ENCODE data around the gene RPS19BP1. TPM values are rescaled to one million over a fixed set of nuclear protein-coding genes. Genes with fewer than 3 reads are reported as not detected.
A peak's percentile ranks its signal among the peaks of the same experiment; 100 is the strongest.

Gene RPS19BP1, protein sequence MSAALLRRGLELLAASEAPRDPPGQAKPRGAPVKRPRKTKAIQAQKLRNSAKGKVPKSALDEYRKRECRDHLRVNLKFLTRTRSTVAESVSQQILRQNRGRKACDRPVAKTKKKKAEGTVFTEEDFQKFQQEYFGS
- polyA plus RNA-seq (ENCODE audit: insufficient read length in 3 of 3) = 10 to 100 TPM; 51.3 to 64.9 (median 62.9) TPM
- long read RNA-seq, donor 1, transcript RPS19BP1-201 (4 exons, 927 nt) = major isoform, 59 of 71 reads
- long read RNA-seq, donor 1, partial matches to known transcripts = 0 of 71 reads
- long read RNA-seq, donor 1, other reads (novel, unspliced or antisense) = 0 of 71 reads
- long read RNA-seq, donor 2, transcript RPS19BP1-201 (4 exons, 927 nt) = major isoform, 74 of 79 reads
- long read RNA-seq, donor 2, transcript RPS19BP1-203 (3 exons, 852 nt) = minor isoform, 5 of 79 reads
- long read RNA-seq, donor 2, partial matches to known transcripts = 0 of 79 reads
- long read RNA-seq, donor 2, other reads (novel, unspliced or antisense) = 0 of 79 reads
- long read RNA-seq, donor 3, transcript RPS19BP1-203 (3 exons, 852 nt) = minor isoform, 9 of 69 reads
- long read RNA-seq, donor 3, transcript RPS19BP1-201 (4 exons, 927 nt) = major isoform, 56 of 69 reads
- long read RNA-seq, donor 3, partial matches to known transcripts = 0 of 69 reads
- long read RNA-seq, donor 3, other reads (novel, unspliced or antisense) = 0 of 69 reads
- long read RNA-seq, donor 4, transcript RPS19BP1-201 (4 exons, 927 nt) = major isoform, 66 of 77 reads
- long read RNA-seq, donor 4, transcript RPS19BP1-203 (3 exons, 852 nt) = minor isoform, 8 of 77 reads
- long read RNA-seq, donor 4, partial matches to known transcripts = 0 of 77 reads
- long read RNA-seq, donor 4, other reads (novel, unspliced or antisense) = 0 of 77 reads
- long read RNA-seq, donor 5, transcript RPS19BP1-201 (4 exons, 927 nt) = major isoform, 24 of 28 reads
- long read RNA-seq, donor 5, partial matches to known transcripts = 0 of 28 reads
- long read RNA-seq, donor 5, other reads (novel, unspliced or antisense) = 0 of 28 reads
- long read RNA-seq, donor 6, transcript RPS19BP1-201 (4 exons, 927 nt) = major isoform, 43 of 50 reads
- long read RNA-seq, donor 6, transcript RPS19BP1-203 (3 exons, 852 nt) = minor isoform, 5 of 50 reads
- long read RNA-seq, donor 6, partial matches to known transcripts = 0 of 50 reads
- long read RNA-seq, donor 6, other reads (novel, unspliced or antisense) = 0 of 50 reads
- long read RNA-seq, donor 7, transcript RPS19BP1-201 (4 exons, 927 nt) = major isoform, 48 of 62 reads
- long read RNA-seq, donor 7, transcript RPS19BP1-203 (3 exons, 852 nt) = minor isoform, 11 of 62 reads
- long read RNA-seq, donor 7, partial matches to known transcripts = 0 of 62 reads
- long read RNA-seq, donor 7, other reads (novel, unspliced or antisense) = 0 of 62 reads
- long read RNA-seq, donor 8, transcript RPS19BP1-201 (4 exons, 927 nt) = major isoform, 28 of 30 reads
- long read RNA-seq, donor 8, partial matches to known transcripts = 0 of 30 reads
- long read RNA-seq, donor 8, other reads (novel, unspliced or antisense) = 0 of 30 reads
- long read RNA-seq, donor 9, transcript RPS19BP1-201 (4 exons, 927 nt) = major isoform, 59 of 66 reads
- long read RNA-seq, donor 9, transcript RPS19BP1-203 (3 exons, 852 nt) = minor isoform, 5 of 66 reads
- long read RNA-seq, donor 9, partial matches to known transcripts = 0 of 66 reads
- long read RNA-seq, donor 9, other reads (novel, unspliced or antisense) = 0 of 66 reads
- long read RNA-seq, donor 10, transcript RPS19BP1-201 (4 exons, 927 nt) = major isoform, 42 of 49 reads
- long read RNA-seq, donor 10, transcript RPS19BP1-203 (3 exons, 852 nt) = minor isoform, 6 of 49 reads
- long read RNA-seq, donor 10, partial matches to known transcripts = 0 of 49 reads
- long read RNA-seq, donor 10, other reads (novel, unspliced or antisense) = 0 of 49 reads
- long read RNA-seq, donor 11, transcript RPS19BP1-203 (3 exons, 852 nt) = minor isoform, 6 of 50 reads
- long read RNA-seq, donor 11, transcript RPS19BP1-201 (4 exons, 927 nt) = major isoform, 27 of 50 reads
- long read RNA-seq, donor 11, partial matches to known transcripts = 17 of 50 reads
- long read RNA-seq, donor 11, other reads (novel, unspliced or antisense) = 0 of 50 reads
- long read RNA-seq, donor 12, transcript RPS19BP1-201 (4 exons, 927 nt) = major isoform, 71 of 86 reads
- long read RNA-seq, donor 12, transcript RPS19BP1-203 (3 exons, 852 nt) = minor isoform, 12 of 86 reads
- long read RNA-seq, donor 12, partial matches to known transcripts = 0 of 86 reads
- long read RNA-seq, donor 12, other reads (novel, unspliced or antisense) = 0 of 86 reads
- long read RNA-seq, donor 13, transcript RPS19BP1-203 (3 exons, 852 nt) = minor isoform, 6 of 29 reads
- long read RNA-seq, donor 13, transcript RPS19BP1-201 (4 exons, 927 nt) = major isoform, 21 of 29 reads
- long read RNA-seq, donor 13, partial matches to known transcripts = 0 of 29 reads
- long read RNA-seq, donor 13, other reads (novel, unspliced or antisense) = 0 of 29 reads
- long read RNA-seq, donor 14, transcript RPS19BP1-203 (3 exons, 852 nt) = minor isoform, 11 of 86 reads
- long read RNA-seq, donor 14, transcript RPS19BP1-201 (4 exons, 927 nt) = major isoform, 70 of 86 reads
- long read RNA-seq, donor 14, partial matches to known transcripts = 0 of 86 reads
- long read RNA-seq, donor 14, other reads (novel, unspliced or antisense) = 0 of 86 reads
- long read RNA-seq, donor 15, transcript RPS19BP1-203 (3 exons, 852 nt) = minor isoform, 9 of 67 reads
- long read RNA-seq, donor 15, transcript RPS19BP1-201 (4 exons, 927 nt) = major isoform, 55 of 67 reads
- long read RNA-seq, donor 15, partial matches to known transcripts = 0 of 67 reads
- long read RNA-seq, donor 15, other reads (novel, unspliced or antisense) = 0 of 67 reads
- long read RNA-seq, donor 16, transcript RPS19BP1-203 (3 exons, 852 nt) = minor isoform, 7 of 81 reads
- long read RNA-seq, donor 16, transcript RPS19BP1-201 (4 exons, 927 nt) = major isoform, 72 of 81 reads
- long read RNA-seq, donor 16, partial matches to known transcripts = 0 of 81 reads
- long read RNA-seq, donor 16, other reads (novel, unspliced or antisense) = 0 of 81 reads

DNA sequence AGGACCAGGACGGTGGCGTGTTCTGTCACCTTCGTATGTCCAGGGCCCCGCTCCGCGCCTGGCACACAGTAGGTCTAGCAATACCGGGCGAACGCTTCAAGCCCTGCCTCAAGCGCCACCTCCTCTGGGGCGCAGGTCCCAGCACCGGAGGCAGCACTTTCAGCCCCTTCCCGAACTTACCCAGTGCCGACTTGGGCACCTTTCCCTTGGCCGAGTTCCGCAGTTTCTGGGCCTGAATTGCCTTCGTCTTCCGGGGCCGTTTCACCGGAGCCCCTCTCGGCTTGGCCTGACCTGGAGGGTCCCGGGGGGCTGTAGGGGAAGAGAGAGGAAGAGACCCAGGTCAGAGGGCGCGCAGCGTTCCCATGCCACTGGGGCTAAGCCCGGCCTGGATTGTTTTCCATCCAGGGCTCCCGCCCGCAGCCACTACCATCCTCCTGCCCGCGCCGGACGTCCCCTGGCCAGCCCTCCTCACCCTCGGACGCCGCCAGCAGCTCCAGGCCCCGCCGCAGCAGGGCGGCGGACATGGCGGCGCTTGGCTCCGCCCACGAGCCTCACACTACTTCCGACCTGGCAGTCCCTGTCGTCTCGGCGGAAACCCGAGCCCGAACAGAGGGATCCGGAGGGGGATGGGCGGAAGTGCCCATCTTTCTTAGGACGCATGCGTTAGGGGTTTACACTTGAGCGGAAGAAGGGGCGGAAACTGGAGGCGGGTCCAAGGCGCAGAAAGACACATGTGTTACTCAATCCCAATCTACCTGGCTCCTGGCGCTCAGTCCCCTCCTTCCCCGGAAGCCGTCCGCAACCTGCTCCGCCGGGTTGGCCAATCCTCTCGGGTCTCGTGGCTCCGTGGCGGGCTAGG lies at the start of gene RPS19BP1:
TSS of gene RPS19BP1 (minus strand) at position 534 of the 859 bp plus-strand sequence. CDS start at position 524, 10 bp downstream.
- peak; percentile 100 for DNase-seq

DNA sequence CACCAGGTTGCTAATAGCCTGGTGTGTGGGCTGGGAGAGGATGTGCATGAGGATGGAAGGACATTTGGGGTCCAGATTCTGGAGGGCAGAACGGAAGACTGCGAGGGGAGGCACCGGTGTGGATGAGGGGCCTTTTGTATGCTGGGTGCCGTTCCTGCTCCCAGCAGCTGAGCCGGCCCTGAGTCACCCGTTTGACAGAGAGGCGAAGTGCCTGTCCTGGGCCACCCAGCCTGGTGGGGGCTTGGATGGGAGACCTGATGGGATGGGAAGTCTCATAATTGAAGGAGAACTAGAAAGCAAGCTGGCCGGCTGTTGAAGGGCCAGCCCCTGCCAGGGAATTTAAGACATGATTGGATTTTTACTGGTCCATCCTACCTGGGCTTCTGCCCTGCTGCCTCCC lies 48.8 kb upstream of the RPS19BP1 start:
- DNase-seq = no peak

DNA sequence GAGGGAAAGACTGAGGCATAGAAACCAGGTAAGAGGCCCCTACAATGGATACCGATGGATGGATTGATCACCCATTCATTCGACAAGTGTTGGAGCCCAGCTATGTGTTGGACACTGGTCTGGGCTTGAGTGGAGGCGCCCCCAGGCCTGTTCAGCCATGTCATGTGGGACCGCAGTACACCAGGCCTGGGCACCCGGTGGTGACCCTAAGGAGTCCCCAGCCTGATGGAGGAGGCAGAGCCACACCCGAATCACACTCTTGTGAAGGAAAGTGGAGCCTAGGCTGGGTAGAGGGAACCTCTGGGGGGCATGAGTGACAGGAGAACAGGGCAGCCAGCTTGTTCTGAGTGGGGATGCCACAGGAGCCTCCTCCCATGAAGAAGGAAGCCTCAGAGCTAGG lies 48.2 kb upstream of the RPS19BP1 start:
- DNase-seq = no peak

DNA sequence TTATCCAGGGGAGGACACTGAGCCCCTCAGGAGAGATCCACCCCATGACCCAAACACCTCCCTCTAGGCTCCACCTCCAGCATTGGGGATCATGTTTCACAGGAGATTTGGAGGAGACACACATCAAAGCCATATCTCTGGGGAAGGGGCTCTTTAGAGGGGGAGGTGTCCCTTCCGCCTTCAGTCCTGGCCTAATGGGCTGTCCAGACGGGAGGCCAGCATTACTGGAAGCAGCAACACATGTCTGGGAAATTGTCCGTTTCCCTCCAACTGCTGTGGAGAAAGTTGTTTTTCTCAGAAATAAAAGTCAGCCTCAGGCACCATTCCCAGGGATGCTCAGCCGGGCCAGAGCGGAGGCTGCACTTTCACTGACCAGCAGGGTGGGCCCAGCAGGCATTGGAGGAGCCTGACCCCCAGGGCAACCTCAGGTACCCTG lies 47.5 kb upstream of the RPS19BP1 start:
- DNase-seq = no peak

DNA sequence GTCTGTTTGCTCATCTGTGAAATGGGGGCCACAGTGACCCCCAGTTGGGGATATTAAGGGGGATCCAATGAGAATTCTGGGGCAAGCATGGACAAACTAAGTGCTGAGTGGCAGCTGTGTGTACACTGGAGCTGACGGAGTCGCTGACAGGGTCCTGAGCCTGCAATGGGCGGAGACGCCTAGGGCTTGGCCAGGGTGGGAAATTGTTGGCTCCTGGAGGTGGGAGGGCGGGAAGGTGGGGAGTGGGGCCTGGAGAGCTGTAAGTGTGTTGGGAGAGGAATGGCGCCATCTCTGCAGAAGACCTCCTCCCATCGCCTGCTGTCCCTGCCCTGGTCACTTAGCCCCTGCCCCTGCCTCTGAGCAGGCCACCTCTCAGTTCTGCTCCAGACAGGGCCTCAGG lies 45.4 kb upstream of the RPS19BP1 start:
- no peak for DNase-seq

DNA sequence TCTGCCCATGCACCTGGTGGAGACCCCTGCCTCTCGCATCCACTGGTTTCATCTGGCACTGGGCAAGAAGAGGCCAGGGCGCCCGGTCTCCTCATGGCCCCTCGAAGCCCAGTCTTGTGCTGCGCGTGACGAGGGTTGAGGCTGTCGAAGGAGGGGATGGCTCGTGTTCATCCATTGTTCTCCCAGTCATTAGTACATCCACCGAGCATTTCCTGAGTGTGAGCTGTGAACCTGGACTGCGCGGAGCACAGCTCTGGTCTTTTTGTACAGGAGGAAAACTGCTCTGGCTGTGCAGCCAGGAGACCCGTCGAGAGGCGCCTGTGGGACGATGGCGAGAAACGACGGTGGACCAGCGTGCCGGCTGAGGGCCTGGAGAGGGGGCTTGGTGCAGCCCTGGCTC lies 44.8 kb upstream of the RPS19BP1 start:
- no peak for DNase-seq

DNA sequence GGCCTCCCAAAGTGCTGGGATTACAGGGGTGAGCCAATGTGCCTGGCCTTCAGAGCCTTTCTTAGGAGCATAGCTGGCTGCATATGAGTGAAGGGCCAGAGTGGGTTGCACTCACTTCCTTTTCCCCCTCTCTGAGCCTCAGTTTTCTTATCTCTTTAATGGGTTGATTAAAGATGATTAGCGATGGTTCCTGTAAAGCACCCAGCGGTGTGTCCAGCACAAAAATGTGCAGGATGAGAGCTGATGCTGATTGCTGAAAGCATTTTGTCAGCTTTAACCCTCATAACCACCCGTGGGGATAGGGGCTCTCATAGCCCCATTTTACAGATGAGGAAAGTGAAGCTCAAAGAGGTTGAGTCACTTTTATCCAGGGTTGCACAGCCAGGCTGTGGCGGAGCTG lies 43.5 kb upstream of the RPS19BP1 start:
- no peak for DNase-seq

DNA sequence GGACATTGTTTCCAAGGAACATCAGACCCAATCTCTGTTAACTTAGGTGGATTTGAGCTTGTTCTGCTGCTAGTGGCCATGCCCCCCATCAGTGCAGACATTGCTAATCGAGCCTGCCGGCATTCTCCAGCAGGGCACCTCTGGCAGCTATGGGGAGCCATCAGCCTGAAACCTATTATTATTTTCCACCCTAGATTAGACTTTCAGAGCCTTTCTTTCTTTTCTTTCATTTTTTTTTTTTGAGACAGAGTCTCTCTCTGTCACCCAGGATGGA lies 42.9 kb upstream of the RPS19BP1 start:
- no peak for DNase-seq

DNA sequence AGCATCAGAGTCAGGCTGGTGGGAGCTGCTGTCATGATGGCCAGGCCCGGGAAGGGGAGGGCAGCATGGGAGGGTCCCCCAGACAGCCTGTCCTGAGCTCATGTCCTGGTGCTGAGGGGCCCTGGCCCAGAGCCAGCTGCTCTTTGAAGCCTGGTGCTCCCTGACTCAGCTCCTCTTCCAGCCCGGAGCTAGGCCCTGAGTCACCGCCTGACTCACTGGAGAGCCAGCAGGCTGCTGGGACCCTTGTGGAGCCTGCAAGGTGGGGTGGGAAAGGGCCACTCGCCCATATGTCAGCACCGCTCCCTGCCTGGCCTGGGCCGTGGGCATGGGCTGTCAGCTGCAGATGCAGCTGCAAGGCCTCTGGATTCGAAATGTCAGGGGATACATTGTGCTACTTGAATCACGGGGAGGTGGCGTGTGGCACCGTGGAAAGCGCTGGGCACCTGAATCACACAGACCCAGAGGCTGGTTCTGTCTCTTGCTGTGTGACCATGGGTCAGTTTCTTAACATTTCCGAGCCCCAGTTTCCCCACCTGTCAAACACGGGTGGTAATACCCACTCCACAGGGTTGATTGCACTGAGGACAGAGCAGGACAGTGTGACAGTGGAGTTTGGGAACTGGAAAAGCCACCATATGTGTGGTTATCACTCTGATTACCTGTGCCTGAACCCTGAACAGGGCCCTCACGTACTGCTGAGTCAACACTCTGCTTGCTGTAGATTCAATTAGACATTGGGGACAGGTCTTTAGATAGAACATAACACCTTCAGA lies 42.4 kb upstream of the RPS19BP1 start:
- no peak for DNase-seq

DNA sequence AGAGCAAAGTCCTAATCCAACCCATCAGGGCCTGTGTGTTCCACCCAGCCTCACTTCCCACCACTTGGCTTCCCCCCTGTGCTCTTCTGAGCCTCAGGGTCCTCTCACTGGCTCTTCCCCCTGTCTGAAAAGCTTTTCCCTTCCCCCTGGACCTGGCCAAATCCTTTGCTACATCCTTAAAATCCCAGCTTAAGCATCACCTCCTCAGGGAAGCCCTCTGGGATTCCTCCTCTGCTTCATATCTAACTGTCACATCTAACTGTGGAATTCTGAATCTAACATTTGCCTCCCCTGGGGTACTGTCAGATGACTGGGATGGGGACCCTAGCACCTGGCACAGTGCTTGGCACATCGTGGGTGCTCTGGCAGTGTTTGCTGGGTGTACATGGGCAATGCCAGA lies 39.0 kb upstream of the RPS19BP1 start:
- DNase-seq = no peak

DNA sequence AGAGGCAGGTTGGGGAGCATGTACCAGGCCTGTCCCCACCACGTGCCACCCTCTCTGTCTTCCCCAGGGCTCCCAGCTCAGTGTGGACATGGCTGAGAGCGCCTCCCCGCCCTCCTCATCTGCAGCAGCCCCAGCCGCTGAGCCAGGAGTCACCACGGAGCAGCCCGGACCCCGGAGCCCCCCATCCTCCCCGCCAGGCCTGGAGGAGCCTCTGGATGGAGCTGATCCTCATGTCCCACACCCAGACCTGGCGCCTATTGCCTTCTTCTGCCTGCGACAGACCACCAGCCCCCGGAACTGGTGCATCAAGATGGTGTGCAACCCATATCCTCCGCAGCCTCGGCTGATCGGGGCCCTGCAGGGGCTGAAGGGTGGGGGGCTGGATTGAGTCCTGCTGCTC lies 38.1 kb upstream of the RPS19BP1 start, which contains the start of gene CACNA1I:
TSS of gene CACNA1I (plus strand) at position 89 of the 400 bp plus-strand sequence. CDS start at position 89, 0 bp downstream.
- no peak for DNase-seq

DNA sequence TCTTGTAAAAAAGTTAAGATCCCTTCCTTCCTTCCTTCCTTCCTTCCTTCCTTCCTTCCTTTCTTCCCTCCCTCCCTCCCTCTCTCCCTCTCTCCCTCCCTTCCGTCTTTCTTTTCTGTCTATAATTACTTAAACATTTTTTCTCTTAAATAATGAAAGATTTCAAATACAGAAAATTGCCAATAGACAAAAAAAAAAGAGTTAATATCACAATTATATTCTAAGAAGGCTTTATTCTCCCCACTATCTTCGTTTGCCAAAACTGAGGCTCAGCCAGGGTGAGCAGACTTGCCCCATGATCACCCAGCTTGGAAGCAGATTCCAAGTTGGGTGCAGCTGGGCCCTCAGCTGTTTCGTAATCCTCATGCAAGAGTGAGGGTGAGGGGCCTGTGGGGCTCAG lies 37.7 kb upstream of the RPS19BP1 start:
- DNase-seq = no peak

DNA sequence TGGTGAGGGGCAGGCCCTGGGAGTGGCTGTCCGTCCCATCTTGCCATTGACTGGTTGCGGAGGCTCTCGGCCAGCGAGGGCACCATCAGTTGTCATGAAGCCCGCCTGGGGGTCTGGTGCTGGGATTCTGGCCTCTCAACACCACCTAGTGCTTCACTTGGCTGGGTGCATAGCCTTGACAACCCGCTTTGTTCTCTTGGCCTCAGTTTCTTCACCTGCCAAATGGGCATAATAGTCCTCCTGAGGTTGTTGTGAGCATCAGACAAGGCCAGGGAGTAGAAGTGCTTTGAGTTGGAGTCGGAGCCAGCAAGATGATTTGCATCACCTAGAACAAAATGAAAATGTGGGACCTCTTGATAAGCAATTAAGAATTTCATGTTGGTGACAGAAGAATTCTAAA lies 36.5 kb upstream of the RPS19BP1 start:
- DNase-seq = no peak

DNA sequence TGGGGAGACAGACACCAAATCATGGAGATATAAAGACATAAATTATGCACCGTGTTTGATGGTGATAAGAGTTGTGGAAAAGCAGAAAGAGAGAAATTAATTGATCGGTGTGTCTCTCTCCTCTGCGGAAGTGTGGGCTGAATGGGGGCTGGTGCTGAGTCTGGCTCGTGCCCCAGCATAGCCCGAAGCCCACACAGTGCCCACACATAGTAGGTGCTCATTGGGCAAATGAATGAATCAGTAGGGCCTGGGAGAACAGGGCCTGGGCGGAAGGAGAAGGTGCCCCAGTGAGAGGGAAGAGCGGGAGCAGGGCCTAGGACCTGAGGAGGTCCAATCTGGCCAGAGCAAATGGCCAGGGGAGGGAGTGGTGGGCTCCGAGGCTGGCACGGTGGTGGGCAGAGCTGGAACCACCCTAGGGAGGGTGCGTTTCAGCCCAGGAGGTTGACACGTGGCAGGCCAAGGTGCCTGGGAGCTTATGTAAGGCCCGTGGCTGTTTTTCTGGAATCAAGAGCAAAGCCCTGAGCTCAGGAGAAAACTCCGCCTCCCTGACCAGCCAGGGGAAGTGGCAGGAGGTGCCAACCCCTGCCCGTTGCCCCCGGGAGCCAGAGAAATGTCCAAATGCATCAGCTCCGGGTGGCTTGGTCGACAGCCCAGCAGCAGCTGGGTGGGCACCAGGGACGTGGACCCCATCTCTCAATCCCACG lies 35.9 kb upstream of the RPS19BP1 start:
- DNase-seq = no peak

DNA sequence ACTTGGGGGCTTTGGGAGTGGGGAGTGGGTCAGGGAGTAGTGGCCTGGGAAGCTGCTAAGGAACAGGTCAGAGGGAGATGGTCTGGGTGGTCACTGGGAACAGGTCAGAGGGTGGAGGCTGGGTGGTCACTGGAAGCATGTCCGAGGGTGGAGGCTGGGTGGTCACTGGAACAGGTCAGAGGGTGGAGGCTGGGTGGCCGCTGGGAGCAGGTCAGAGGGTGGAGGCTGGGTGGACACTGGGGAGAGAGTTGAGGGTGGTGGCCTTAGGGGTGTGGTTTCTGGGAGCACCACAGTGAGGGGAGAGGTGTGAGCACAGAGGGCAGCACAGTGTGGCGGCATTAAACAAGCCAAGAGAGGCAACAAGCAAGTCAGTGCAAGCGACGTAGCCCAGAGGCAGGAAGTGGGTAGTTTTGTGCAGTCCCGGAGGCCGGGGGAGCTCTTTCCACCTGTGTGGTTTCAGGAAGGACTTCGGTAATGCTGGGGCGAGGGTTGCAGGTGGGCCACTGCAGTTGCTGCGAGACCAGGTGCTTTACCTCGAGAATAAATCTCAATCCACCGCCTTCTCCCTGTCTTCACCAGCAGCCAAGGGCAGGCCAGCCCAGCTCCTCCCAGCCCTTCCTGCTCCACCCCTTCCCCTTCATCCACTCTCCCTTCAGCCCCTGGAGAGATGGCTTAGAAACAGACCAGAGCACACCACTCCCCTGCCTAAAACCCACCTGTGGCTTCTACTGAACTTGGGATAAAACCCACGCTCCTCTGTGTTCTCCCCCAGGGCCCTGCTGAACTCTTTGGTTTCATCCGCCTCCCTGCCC lies 34.8 kb upstream of the RPS19BP1 start:
- DNase-seq = no peak
